K562 (cell line): ENCODE measurements around the gene RPL7L1. TPM values are rescaled to one million over a fixed set of nuclear protein-coding genes. Genes with fewer than 3 reads are reported as not detected.

Experiments used
- CREB5 ChIP-seq: fragments of 250-450 bp; sonication (Bioruptor Pico); IDR thresholded peaks from 2 replicates; pipeline ENCODE4 v1.5.0; 2020; ENCODE audit warnings: mild to moderate bottlenecking
- MTA1 ChIP-seq: fragments of 450-650 bp; IDR thresholded peaks from 2 replicates; pipeline ENCODE4 v1.6.1; 2017; ENCODE audit warnings: borderline replicate concordance
- MXD1 ChIP-seq: fragments of 250-450 bp; sonication (Bioruptor Pico); IDR thresholded peaks from 2 replicates; pipeline ENCODE4 v1.8.0; 2021; ENCODE audit warnings: borderline replicate concordance, mild to moderate bottlenecking, moderate library complexity; ENCODE audit not compliant: poor library complexity, severe bottlenecking
- RBM14 ChIP-seq: fragments of 200-400 bp; formaldehyde crosslinking; IDR thresholded peaks from 2 replicates; pipeline ENCODE4 v1.6.1; 2018; ENCODE audit warnings: low read depth, mild to moderate bottlenecking, low read length, moderate library complexity, borderline replicate concordance; ENCODE audit not compliant: insufficient read depth
- SRF ChIP-seq, 2 experiments: fragments of 250-450, 450-650 bp in 1 of 2; sonication (Bioruptor Pico) in 1 of 2; sonication (generic) in 1 of 2; formaldehyde crosslinking; IDR thresholded peaks; 2 replicates each; pipeline versions ENCODE4 v1.5.0 to v1.5.1; 2020 to 2022; ENCODE audit warnings: mild to moderate bottlenecking in 1 of 2, missing genetic modification reagents in 1 of 2
- THRAP3 ChIP-seq: fragments of 450-650 bp; IDR thresholded peaks from 2 replicates; pipeline ENCODE4 v1.6.1; 2016; ENCODE audit warnings: mild to moderate bottlenecking, inconsistent platforms, borderline replicate concordance
- TRIM28 ChIP-seq: fragments of 450-650 bp; IDR thresholded peaks from 2 replicates; pipeline ENCODE4 v1.6.1; 2017
- ZBTB11 ChIP-seq, 3 experiments: fragments of 200-800 bp in 1 of 3; fragments of 250-450 bp in 1 of 3; fragments of 450-650 bp in 1 of 3; sonication (Bioruptor Pico) in 1 of 3; sonication (Bioruptor generic) in 1 of 3; formaldehyde crosslinking in 1 of 3; IDR thresholded peaks; 2 replicates each; pipeline versions ENCODE4 v1.6.1 to v1.8.0; 2016 to 2022; ENCODE audit warnings: mild to moderate bottlenecking in 2 of 3, missing genetic modification characterization in 2 of 3, missing compliant biosample characterization in 1 of 3, moderate library complexity in 1 of 3
- ZBTB34 ChIP-seq: fragments of 250-450 bp; sonication (Bioruptor Pico); IDR thresholded peaks from 2 replicates; pipeline ENCODE4 v1.8.0; 2021; ENCODE audit warnings: mild to moderate bottlenecking, moderate library complexity
- ZKSCAN3 ChIP-seq: fragments of 250-450 bp; sonication (Bioruptor Pico); IDR thresholded peaks from 2 replicates; pipeline ENCODE4 v1.4.0; 2020
- ZNF398 ChIP-seq: fragments of 250-450 bp; sonication (Bioruptor Pico); IDR thresholded peaks from 2 replicates; pipeline ENCODE4 v1.8.0; 2021; ENCODE audit warnings: moderate library complexity, mild to moderate bottlenecking, inconsistent platforms
- ZNF518B ChIP-seq: fragments of 250-450 bp; sonication (Bioruptor Pico); IDR thresholded peaks from 2 replicates; pipeline ENCODE4 v1.5.0; 2021; ENCODE audit warnings: mild to moderate bottlenecking, moderate library complexity
- polyA plus RNA-seq, 8 experiments: library from polyadenylated mRNA; depleted of rRNA in 4 of 8; stranded (reverse) in 5 of 8; unstranded in 3 of 8; fragments of >200 nt; fragmentation: Nextera tagmentation in 2 of 8; fragmentation: Illumina TruSeq in 1 of 8; extraction: Ambion mirVana in 2 of 8; extraction: Trizol in 1 of 8; gene quantifications; 2 replicates each; pipeline versions ENCODE4 v1.2.1 to v1.2.3, GENCODE V29; 2011 to 2014; ENCODE audit warnings: inconsistent platforms in 1 of 8, missing spikeins in 1 of 8
- total RNA-seq, 7 experiments: library from RNA; depleted of rRNA in 6 of 7; stranded (reverse); fragments of >200 nt in 6 of 7; fragmentation: Illumina TruSeq in 2 of 7; extraction: Trizol in 2 of 7; gene quantifications; 2 replicates each; pipeline versions ENCODE4 v1.2.1 to v1.2.3, GENCODE V29; 2011 to 2021; ENCODE audit warnings: low replicate concordance in 1 of 7

Gene RPL7L1
- total and polyA plus RNA-seq, 9 of the 15 experiments (the other 6 are each of a cell fraction or from before 2014, with no cell fraction given), result 129 to 259 (median 164) TPM

GRCh38 chr6:42928986-42929820 lies 49.8 kb downstream of the RPL7L1 start, which contains the start of gene CNPY3 (continued):
- TF ChIP-seq ZBTB34 (no peak), THRAP3 (no peak), MXD1 (CRISPR knock-in tag) (peak; percentile 87), TRIM28 (peak; percentile 20; the same call in 1 of the 2 replicates), ZBTB11 (CRISPR knock-in tag; IDR thresholded peaks at IDR 0.05) (peak; percentile 76 to 98 (median 89); a peak in 5 of 6 replicates), ZKSCAN3 (no peak), CREB5 (no peak), SRF (CRISPR knock-in tag; IDR thresholded peaks at IDR 0.05) (peak in 1 of 2 experiments; percentile 24; a peak in 1 of 4 replicates), RBM14 (no peak), ZNF398 (CRISPR knock-in tag) (no peak), MTA1 (no peak), ZNF518B (CRISPR knock-in tag) (no peak)
